ENCODE data around the gene ADRB1. TPM values are rescaled to one million over a fixed set of nuclear protein-coding genes. Genes with fewer than 3 reads are reported as not detected.
A peak's percentile ranks its signal among the peaks of the same experiment; 100 is the strongest.

Gene ADRB1
- total RNA-seq, 1 experiment from 2014 or later, result 2.3 TPM

- H3K27ac Mint-ChIP-seq (ENCODE audit: unreplicated experiment), result no peak overlapping the region
- peak overlapping the region; percentile 75 for H3K4me3 ChIP-seq (ENCODE audit: low read depth, low read length)
- peaks cover 5% of the 10 kb centered on the region for H3K36me3 Mint-ChIP-seq (ENCODE audit: insufficient read depth, unreplicated experiment)
- H3K4me1 Mint-ChIP-seq (ENCODE audit: low read depth, unreplicated experiment), result peaks cover 9% of the 10 kb centered on the region
- no peaks in the 10 kb centered on the region for H3K9me3 ChIP-seq
- no peaks in the 10 kb centered on the region for H3K9me3 Mint-ChIP-seq (ENCODE audit: unreplicated experiment)
- peaks cover 22% of the 10 kb centered on the region for H3K27me3 Mint-ChIP-seq (ENCODE audit: insufficient read depth, unreplicated experiment)
- DNase-seq, result peak in 1 of 2 experiments; percentile 11
- peak overlapping the region; percentile 73 for H3K4me3 Mint-ChIP-seq (ENCODE audit: unreplicated experiment)
- CTCF ChIA-PET, result no interaction called here
- BruUV-seq (replicated peaks), result no TSS peak
- no peak for TF ChIP-seq CTCF (IDR thresholded peaks at IDR 0.05; ENCODE audit: insufficient read depth in 1 of 2, low read depth in 1 of 2, low read length in 1 of 2, severe bottlenecking in 1 of 2, unreplicated experiment in 1 of 2)
- peaks cover 8% of the 10 kb centered on the region for H3K4me1 ChIP-seq
- H3K27me3 ChIP-seq (replicated peaks; ENCODE audit: control insufficient read depth, insufficient read depth, low read length), result no peaks in the 10 kb centered on the region
- POLR2A ChIA-PET, result no interaction called here
- H3K36me3 ChIP-seq (ENCODE audit: control insufficient read depth, insufficient read depth, low read length), result no peaks in the 10 kb centered on the region
- intact Hi-C loops (cut with micrococcal nuclease; ENCODE audit: unreplicated experiment), result loop anchor here (10.0 kb wide), 1 partner anchor 150 kb away; no protein-coding TSS in a partner anchor
Observed at GRCh38 chr10:114044247-114045135, 825 bp downstream of the ADRB1 start.

GRCh38 chr10:114045136-114046086 is 1.7 kb downstream of the ADRB1 start:
- Mint-ChIP-seq H3K27me3 (ENCODE audit: insufficient read depth, unreplicated experiment) (peaks cover 17% of the 10 kb centered on the region), H3K36me3 (ENCODE audit: insufficient read depth, unreplicated experiment) (peaks cover 5% of the 10 kb centered on the region), H3K27ac (ENCODE audit: unreplicated experiment) (no peak overlapping the region), H3K9me3 (ENCODE audit: unreplicated experiment) (no peaks in the 10 kb centered on the region), H3K4me1 (ENCODE audit: low read depth, unreplicated experiment) (peaks cover 9% of the 10 kb centered on the region), H3K4me3 (ENCODE audit: unreplicated experiment) (peak overlapping the region; percentile 73)
- Histone ChIP-seq H3K9me3 (no peaks in the 10 kb centered on the region), H3K4me1 (peaks cover 8% of the 10 kb centered on the region), H3K27me3 (replicated peaks; ENCODE audit: control insufficient read depth, insufficient read depth, low read length) (no peaks in the 10 kb centered on the region), H3K4me3 (ENCODE audit: low read depth, low read length) (peak overlapping the region; percentile 21; the same call in 1 of the 2 replicates), H3K36me3 (ENCODE audit: control insufficient read depth, insufficient read depth, low read length) (no peaks in the 10 kb centered on the region)
- TF ChIP-seq CTCF (IDR thresholded peaks at IDR 0.05; ENCODE audit: insufficient read depth in 1 of 2, low read depth in 1 of 2, low read length in 1 of 2, severe bottlenecking in 1 of 2, unreplicated experiment in 1 of 2), result no peak
- BruUV-seq (replicated peaks), result no TSS peak
- intact Hi-C loops (cut with micrococcal nuclease; ENCODE audit: unreplicated experiment), result loop anchor here (10.0 kb wide), 1 partner anchor 151 kb away; no protein-coding TSS in a partner anchor
- ChIA-PET CTCF (no interaction called here), POLR2A (no interaction called here)
- DNase-seq, result peak in 1 of 2 experiments; percentile 56

- H3K9me3 ChIP-seq, result no peaks in the 10 kb centered on the region
- DNase-seq, result no peak
- TSS peak; percentile 81 for BruUV-seq (replicated peaks)
- CTCF ChIA-PET, result no interaction called here
- Mint-ChIP-seq H3K27ac (ENCODE audit: unreplicated experiment) (no peak overlapping the region), H3K36me3 (ENCODE audit: insufficient read depth, unreplicated experiment) (peaks cover 5% of the 10 kb centered on the region), H3K4me1 (ENCODE audit: low read depth, unreplicated experiment) (peaks cover 9% of the 10 kb centered on the region), H3K9me3 (ENCODE audit: unreplicated experiment) (no peaks in the 10 kb centered on the region), H3K27me3 (ENCODE audit: insufficient read depth, unreplicated experiment) (peaks cover 21% of the 10 kb centered on the region), H3K4me3 (ENCODE audit: unreplicated experiment) (peak overlapping the region; percentile 73)
- POLR2A ChIA-PET, result no interaction called here
- peaks cover 8% of the 10 kb centered on the region for H3K4me1 ChIP-seq
- H3K27me3 ChIP-seq (replicated peaks; ENCODE audit: control insufficient read depth, insufficient read depth, low read length), result no peaks in the 10 kb centered on the region
- no peaks in the 10 kb centered on the region for H3K36me3 ChIP-seq (ENCODE audit: control insufficient read depth, insufficient read depth, low read length)
- intact Hi-C loops (cut with micrococcal nuclease; ENCODE audit: unreplicated experiment), result loop anchor here (10.0 kb wide), 1 partner anchor 151 kb away; no protein-coding TSS in a partner anchor
- TF ChIP-seq CTCF (IDR thresholded peaks at IDR 0.05; ENCODE audit: insufficient read depth in 1 of 2, low read depth in 1 of 2, low read length in 1 of 2, severe bottlenecking in 1 of 2, unreplicated experiment in 1 of 2), result no peak
- no peak overlapping the region for H3K4me3 ChIP-seq (ENCODE audit: low read depth, low read length)
Observed at GRCh38 chr10:114046087-114046458, 2.4 kb downstream of the ADRB1 start.

Data from Caco-2 (cell line).